Measurements from ENCODE around the gene TEAD1.

The TEAD1 gene

DNA sequence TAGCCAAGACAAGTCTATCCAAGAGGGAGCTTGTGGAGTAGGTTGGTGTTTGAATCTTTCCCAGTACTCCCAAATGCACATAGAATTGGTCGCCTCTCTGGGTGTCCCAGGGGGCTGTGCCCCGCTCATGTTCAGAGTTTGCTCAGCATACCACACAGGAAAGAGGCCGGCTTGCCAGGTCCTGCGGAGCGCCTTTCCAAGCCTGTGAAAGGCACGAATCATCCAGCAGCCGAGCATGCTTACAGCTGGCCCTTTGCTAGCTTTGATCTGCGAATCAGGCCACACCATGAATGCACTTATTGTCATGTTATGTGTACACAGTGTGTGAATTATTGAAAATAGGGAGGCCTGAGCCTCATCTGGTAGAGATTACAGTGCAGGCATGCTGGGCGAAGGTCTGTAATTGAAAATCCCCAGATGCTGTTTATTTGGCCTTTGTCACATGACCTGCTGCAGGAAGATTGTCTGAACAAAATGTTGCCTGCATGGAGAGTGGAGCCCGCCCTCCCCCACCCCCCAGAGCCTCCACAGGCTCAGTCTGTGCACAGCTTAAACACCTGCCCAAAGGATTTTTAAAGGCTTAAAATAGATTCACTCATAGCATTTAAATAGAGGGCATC is 171.6 kb downstream of the TEAD1 start:
- DNase-seq = no peak

- DNase-seq = no peak
Measured at GRCh38 chr11:12846786-12847615, 172.8 kb downstream of the TEAD1 start.

- no peak for DNase-seq
Measured at GRCh38 chr11:12848413-12848812, 174.2 kb downstream of the TEAD1 start.

GRCh38 chr11:12853325-12853651 is 179.1 kb downstream of the TEAD1 start:
- DNase-seq = no peak

DNA sequence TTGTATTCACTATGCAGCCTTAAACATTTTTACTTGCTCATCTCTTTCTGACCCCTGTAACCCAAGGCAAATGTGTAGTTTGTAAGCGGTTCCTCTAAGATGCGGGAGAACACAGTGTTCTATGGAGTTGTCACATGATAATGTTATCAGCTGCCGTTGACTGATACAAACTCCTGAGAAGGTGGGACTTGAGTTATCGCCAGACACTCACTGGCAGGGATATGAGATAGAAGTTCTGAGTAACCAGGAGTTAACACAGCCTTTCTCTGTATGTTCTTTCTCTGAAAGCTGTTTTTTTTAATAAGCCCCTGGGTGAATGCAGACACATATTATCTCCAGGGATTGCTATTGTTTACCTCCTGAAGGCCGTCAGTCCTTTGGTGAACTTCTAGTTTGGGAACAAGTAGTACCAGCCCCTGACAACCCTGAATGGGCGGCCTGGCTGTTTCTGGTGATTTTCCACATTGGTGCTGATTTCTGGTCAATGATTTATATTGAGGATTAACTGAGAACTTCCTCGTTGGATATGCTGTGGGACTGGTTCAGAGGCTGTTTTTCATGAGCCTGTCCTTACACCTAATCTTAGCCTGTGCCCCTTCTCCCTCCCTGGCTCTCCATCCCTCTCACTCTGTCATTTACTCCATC is 179.6 kb downstream of the TEAD1 start:
- DNase-seq = no peak

- DNase-seq = no peak
Measured at GRCh38 chr11:12854297-12854661, 180.1 kb downstream of the TEAD1 start.

- no peak for DNase-seq
Measured at GRCh38 chr11:12854829-12855228, 180.6 kb downstream of the TEAD1 start.

DNA sequence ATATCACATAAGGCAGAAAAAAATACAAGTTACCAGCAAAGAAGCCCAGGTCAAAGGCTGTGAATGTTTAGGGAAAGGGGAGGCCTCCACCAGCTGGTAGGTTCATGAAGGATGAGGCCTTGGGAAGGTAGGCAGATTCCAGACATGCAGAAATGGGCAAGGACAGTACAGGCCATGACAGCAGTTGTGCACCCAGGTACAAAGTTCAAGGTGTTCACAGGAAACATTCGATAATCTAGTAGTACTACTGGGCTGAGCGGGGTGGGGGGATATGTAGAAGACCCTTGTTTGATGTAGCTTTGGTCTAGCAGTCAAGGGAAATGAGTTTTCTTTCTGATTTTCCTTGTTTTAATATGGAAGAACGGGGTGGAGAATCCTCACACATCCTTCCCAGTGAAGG is 182.1 kb downstream of the TEAD1 start:
- DNase-seq = no peak

- no peak for DNase-seq
Measured at GRCh38 chr11:12857572-12857971, 183.4 kb downstream of the TEAD1 start.

DNA sequence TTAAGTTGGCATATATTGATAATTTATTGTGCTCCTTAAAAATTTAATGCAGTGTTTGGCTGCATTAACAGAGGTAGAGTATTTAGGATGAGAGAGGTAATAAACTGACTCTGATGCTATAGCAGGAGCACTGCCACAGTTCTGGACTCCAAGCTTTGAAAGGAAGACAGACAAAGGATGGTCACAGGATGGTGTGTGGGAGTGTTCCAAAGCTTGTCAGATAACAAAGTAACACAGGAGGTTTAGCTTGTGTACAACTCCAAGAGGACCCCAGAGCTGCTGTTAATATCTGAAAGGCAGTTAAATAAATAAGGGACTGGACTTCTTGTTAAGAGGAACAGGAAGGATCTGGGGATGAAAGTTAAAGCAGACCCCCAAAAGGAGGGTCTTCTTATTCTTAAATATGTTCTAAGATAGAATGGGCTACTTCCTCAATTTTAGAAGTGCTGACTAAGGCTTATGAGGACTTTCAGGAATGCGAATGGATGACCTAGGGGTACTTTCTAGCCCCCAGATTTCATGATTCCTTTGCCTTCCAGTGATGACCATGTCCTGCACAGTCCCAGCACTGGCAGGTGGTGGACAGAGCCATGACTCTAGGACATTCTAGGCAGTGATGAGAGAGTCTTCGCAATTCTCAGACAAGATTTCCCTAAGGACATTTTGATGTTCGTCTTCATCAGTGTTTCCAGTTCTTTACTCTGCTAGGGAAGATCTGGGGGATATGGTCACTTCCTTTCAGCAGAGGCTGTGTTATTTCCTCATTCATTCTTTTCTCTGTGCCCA is 185.8 kb downstream of the TEAD1 start:
- DNase-seq = no peak

GRCh38 chr11:12860827-12861226 is 186.6 kb downstream of the TEAD1 start:
- no peak for DNase-seq

DNA sequence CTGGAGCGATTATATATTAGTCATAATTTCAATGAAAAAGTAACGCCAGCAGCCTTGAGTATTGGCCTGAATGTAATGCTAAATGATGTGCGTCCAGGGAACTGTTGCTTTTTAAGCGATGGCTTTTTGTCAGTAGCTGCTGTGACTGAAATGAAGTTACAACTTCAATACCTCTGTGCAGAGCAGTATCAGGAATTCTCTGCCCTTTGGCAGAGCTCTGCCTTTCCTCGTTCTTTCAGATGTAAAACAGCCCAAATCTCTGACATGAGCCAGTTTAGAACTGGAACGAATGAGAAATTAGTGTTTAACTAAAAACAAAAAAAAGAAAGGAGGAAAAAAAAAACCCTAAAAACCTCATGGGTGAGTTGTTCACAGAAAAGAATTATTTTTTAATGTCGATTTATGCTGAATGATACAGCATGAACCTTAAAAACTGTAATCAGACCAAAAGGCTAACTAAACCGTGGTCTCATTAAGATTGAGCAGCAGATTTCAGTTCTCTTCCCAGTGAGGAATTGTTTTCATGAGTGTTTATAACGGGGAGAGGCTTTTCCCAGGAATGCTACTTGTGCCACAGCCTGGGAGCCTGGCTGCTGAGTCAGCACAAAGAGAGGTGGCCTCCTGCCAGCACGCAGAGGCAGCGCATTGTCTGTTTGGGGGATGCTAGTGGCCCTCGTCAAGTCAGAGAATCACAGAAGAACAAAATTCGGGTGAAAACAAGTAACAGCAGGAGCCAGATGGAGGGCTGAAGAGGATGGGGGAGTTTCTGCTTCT is 188.7 kb downstream of the TEAD1 start:
- DNase-seq = no peak

GRCh38 chr11:12863605-12864121 is 189.4 kb downstream of the TEAD1 start:
- DNase-seq = no peak

GRCh38 chr11:12864316-12865156 is 190.3 kb downstream of the TEAD1 start:
- no peak for DNase-seq

DNA sequence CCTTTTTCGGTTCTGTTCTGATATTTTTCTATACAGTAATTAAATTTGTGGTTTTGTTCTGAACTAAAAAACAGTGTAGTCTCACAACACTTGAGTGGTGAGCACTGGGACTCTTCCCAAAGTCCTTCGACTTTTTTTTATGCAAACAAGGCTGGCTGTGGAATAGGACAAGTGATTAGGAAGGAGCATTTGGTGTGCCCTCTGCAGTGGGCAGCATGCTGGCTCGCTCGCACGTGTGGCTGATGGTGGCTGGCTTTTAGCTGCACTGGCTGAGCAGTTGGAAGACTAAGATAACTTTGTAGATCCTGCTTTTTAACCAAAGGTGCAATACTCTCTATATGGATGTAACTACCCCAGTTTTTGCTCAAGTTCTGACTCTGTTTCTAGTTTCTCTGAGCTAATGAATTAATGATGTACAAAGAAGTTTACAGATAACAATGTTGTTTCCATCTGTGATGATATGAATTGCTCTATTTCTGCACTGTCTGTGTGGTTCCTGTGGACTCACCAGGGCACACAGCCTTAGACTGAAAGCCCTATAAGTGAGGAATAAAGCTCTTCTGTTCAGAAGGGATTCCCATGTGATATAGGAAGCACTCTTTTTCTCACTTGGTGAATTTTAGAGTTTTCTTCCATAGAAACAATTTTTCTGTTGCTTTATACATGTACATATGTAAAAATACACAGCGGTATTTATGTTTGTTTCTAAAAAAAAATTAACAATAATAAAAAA is 191.8 kb downstream of the TEAD1 start:
- DNase-seq = no peak

- no peak for DNase-seq
Measured at GRCh38 chr11:12867531-12867930, 193.3 kb downstream of the TEAD1 start.

- no peak for DNase-seq
Measured at GRCh38 chr11:12868315-12869073, 194.3 kb downstream of the TEAD1 start.

- no peak for DNase-seq
Measured at GRCh38 chr11:12871241-12871640, 197.0 kb downstream of the TEAD1 start.

DNA sequence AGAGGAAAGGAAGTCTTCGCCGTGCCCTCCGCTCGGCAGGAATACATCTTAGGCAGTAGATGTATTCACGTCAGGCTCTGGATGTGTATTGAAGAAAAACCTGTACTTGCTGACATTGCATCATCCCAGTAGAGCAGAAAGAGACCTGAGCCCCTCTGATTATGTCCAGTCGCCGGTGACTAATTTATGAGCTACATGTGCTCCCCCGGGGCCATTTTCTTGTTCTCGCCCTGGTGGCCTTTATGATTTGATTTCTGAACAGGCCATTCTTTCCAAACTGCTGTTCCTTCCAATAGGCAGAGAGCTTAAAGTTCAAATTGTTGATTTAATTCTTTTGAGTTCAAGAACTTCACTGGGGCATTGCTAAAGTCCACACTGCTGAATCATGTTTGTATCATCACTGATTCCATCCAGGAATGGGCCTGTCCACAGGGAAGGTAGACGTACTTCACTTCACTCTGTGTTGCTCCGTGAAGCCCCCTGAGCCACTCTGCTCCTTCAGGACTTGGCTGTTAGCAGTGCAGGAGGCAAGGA is 197.6 kb downstream of the TEAD1 start:
- no peak for DNase-seq

DNA sequence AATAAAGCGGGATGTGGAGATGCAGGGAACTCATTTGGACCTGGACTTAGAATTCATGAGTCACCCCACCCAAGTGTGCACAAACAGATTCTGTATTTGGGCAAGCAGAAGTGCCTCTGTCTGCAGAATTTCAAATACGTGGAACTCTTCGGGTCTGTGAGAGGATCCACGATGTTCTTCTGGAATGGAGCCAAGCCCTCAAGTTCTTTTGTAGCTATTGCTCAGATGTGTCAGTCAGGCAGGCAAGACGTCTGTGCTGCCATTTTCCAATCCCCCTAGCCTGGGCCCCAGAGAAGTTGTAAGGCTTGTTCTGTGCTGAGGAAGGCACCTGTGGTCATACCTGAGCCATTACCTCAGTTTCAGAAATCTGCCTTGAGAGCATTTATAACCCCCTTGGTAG is 202.1 kb downstream of the TEAD1 start:
- no peak for DNase-seq
